HCT116 (cell line): ENCODE results near the gene PWP2. TPM values are rescaled to one million over a fixed set of nuclear protein-coding genes. Genes with fewer than 3 reads are reported as not detected.

Source experiments
- ATAC-seq: fragments of 200-7000 bp; cut with Tn5 transposase; 2 replicates; pipeline ENCODE4 v1.9.1; 2020; ENCODE audit warnings: mild to moderate bottlenecking, moderate library complexity
- BruUV-seq: library from RNA; stranded (reverse); fragments of 400-500 nt; replicated peaks from 2 replicates; lab custom pipeline; 2021; lab: Mats Ljungman, UMichigan
- CTCF ChIA-PET: fragments of 300-600 bp; sonication (Branson Sonifier 250); formaldehyde crosslinking; loops from one replicate; lab custom pipeline; 2021; ENCODE audit warnings: antibody characterized with exemption; lab: Charles Lee
- POLR2A ChIA-PET: fragments of 300-600, 350-600 bp; sonication (Branson Sonifier 250); formaldehyde crosslinking; loops from one replicate; lab custom pipeline; 2021; ENCODE audit warnings: antibody characterized with exemption; lab: Charles Lee
- RAD21 ChIA-PET, 2 experiments: fragments of 300-600 bp; sonication (Branson Sonifier 250); formaldehyde crosslinking; loops; one replicate each; lab custom pipeline; 2023; ENCODE audit warnings: low total read pairs in 2 of 2; ENCODE audit not compliant: uncharacterized antibody in 2 of 2, unreplicated experiment in 2 of 2, low non-redundant PET in 1 of 2; lab: Charles Lee
- DNase-seq: peaks from one replicate; pipeline ENCODE4 v3.0.0-alpha.2; 2010; ENCODE audit warnings: low read depth, low spot score
- H2AFZ ChIP-seq: fragments of 200-600 bp; shearing (Covaris generic), sonication (generic); 2 replicates; pipeline ENCODE4 v1.6.1; 2017; ENCODE audit warnings: low read depth, mixed run types, mixed read lengths, antibody characterized with exemption, low read length; ENCODE audit not compliant: poor library complexity, severe bottlenecking
- H3K27ac ChIP-seq: 2 replicates; pipeline ENCODE4 v1.5.1; 2012; ENCODE audit warnings: low read depth, low read length
- H3K27me3 ChIP-seq: fragments of 200-600 bp; sonication (generic); 2 replicates; pipeline ENCODE4 v1.6.1; 2016; ENCODE audit warnings: mixed run types, low read length, mixed read lengths; ENCODE audit not compliant: insufficient read depth
- H3K36me3 ChIP-seq, 2 experiments: fragments of 200-500 bp in 1 of 2; fragments of 200-600 bp in 1 of 2; sonication (Bioruptor generic) in 1 of 2; sonication (generic) in 1 of 2; 2 replicates each; pipeline versions ENCODE4 v1.5.1 to v1.6.1; 2014 to 2016; ENCODE audit warnings: low read length in 2 of 2, inconsistent platforms in 1 of 2, mixed read lengths in 1 of 2, mixed run types in 1 of 2; ENCODE audit not compliant: insufficient read depth in 2 of 2, control insufficient read depth in 1 of 2
- H3K4me1 ChIP-seq, 2 experiments: fragments of 200-600 bp in 1 of 2; sonication (generic) in 1 of 2; 2 replicates each; pipeline versions ENCODE4 v1.5.1 to v1.6.1; 2012 to 2017; ENCODE audit warnings: low read length in 2 of 2, inconsistent platforms in 1 of 2, mild to moderate bottlenecking in 1 of 2, mixed read lengths in 1 of 2, mixed run types in 1 of 2, moderate library complexity in 1 of 2; ENCODE audit not compliant: insufficient read depth in 2 of 2, control insufficient read depth in 1 of 2
- H3K4me2 ChIP-seq: fragments of 200-600 bp; sonication (generic); 2 replicates; pipeline ENCODE4 v1.6.1; 2017; ENCODE audit warnings: mixed run types, low read length, mixed read lengths
- H3K4me3 ChIP-seq, 2 experiments: fragments of 200-600 bp in 1 of 2; sonication (generic) in 1 of 2; replicated peaks in 1 of 2; 2 replicates each; pipeline ENCODE4 v1.5.1; 2011 to 2016; ENCODE audit warnings: low read length in 2 of 2, control low read depth in 1 of 2, low read depth in 1 of 2, mild to moderate bottlenecking in 1 of 2, mixed read lengths in 1 of 2, mixed run types in 1 of 2
- H3K79me2 ChIP-seq: fragments of 200-600 bp; sonication (generic); 2 replicates; pipeline ENCODE4 v1.6.1; 2017; ENCODE audit warnings: mild to moderate bottlenecking, mixed run types, low read length, moderate library complexity, mixed read lengths; ENCODE audit not compliant: insufficient read depth
- H3K9ac ChIP-seq: fragments of 200-600 bp; sonication (generic); 2 replicates; pipeline ENCODE4 v1.6.1; 2016; ENCODE audit warnings: low read length, mixed read lengths
- H3K9me2 ChIP-seq: fragments of 200-600 bp; sonication (generic), shearing (Covaris generic); 2 replicates; pipeline ENCODE4 v1.6.1; 2017; ENCODE audit warnings: mixed run types, mild to moderate bottlenecking, moderate library complexity; ENCODE audit not compliant: insufficient read depth
- H3K9me3 ChIP-seq, 2 experiments: fragments of 200-500 bp in 1 of 2; fragments of 200-600 bp in 1 of 2; sonication (Bioruptor generic) in 1 of 2; sonication (generic) in 1 of 2; 2 replicates each; pipeline ENCODE4 v1.6.1; 2014 to 2017; ENCODE audit warnings: low read length in 2 of 2, mixed read lengths in 2 of 2, inconsistent platforms in 1 of 2, low read depth in 1 of 2, mild to moderate bottlenecking in 1 of 2, mixed run types in 1 of 2, moderate library complexity in 1 of 2; ENCODE audit not compliant: control insufficient read depth in 1 of 2, insufficient read depth in 1 of 2
- H4K20me1 ChIP-seq: fragments of 200-600 bp; sonication (generic), shearing (Covaris generic); 2 replicates; pipeline ENCODE4 v1.6.1; 2017; ENCODE audit warnings: mixed run types, mild to moderate bottlenecking, moderate library complexity; ENCODE audit not compliant: insufficient read depth
- CTCF ChIP-seq, 3 experiments: fragments of 200-600 bp in 1 of 3; sonication (generic) in 1 of 3; IDR thresholded peaks in 2 of 3; conservative IDR thresholded peaks in 1 of 3; 2 replicates each; pipeline ENCODE4 v1.5.1; 2012 to 2017; ENCODE audit warnings: low read depth in 2 of 3, low read length in 2 of 3, antibody characterized with exemption in 1 of 3, borderline replicate concordance in 1 of 3, control low read depth in 1 of 3, mild to moderate bottlenecking in 1 of 3, mixed read lengths in 1 of 3, mixed run types in 1 of 3, moderate library complexity in 1 of 3; ENCODE audit not compliant: insufficient read depth in 1 of 3
- EGR1 ChIP-seq: IDR thresholded peaks from 2 replicates; pipeline ENCODE4 v1.6.1; 2012; ENCODE audit warnings: low read depth
- ELF1 ChIP-seq: IDR thresholded peaks from 2 replicates; pipeline ENCODE4 v1.6.1; 2012; ENCODE audit warnings: low read depth, borderline replicate concordance
- EZH2phosphoT487 ChIP-seq: fragments of 200-600 bp; IDR thresholded peaks from 2 replicates; pipeline ENCODE4 v1.6.1; 2018; ENCODE audit warnings: antibody characterized with exemption, borderline replicate concordance
- POLR2A ChIP-seq: IDR thresholded peaks from 2 replicates; pipeline ENCODE4 v1.7.0; 2011; ENCODE audit warnings: borderline replicate concordance; ENCODE audit not compliant: insufficient read depth, insufficient read length; ENCODE audit errors: extremely low read depth
- REST ChIP-seq: IDR thresholded peaks from 2 replicates; pipeline ENCODE4 v1.6.1; 2012; ENCODE audit warnings: low read depth
- ZNF274 ChIP-seq: fragments of 200-500 bp; sonication (Bioruptor generic); IDR thresholded peaks from 2 replicates; pipeline ENCODE4 v1.6.1; 2014; ENCODE audit warnings: mild to moderate bottlenecking, low read depth, low read length, inconsistent platforms
- intact Hi-C: fragments of 100-400 bp; cut with micrococcal nuclease; formaldehyde crosslinking; loops from 2 replicates; pipeline ENCODE4 v1.10.0; 2022
- total RNA-seq: library from RNA; stranded (reverse); gene quantifications from one replicate; pipeline ENCODE4 v1.2.1, GENCODE V29; 2021; ENCODE audit not compliant: unreplicated experiment

The PWP2 gene
- total RNA-seq, 1 experiment from 2014 or later, result 43.1 TPM

- Histone ChIP-seq H4K20me1 (0 out of 2 replicates have a peak, but pooled peaks cover 3% of the 10 kb centered on the region), H3K36me3 (peaks cover 2 to 13% of the 10 kb centered on the region in 2 experiments; a peak in 2 of 4 replicates), H3K4me3 (no peak overlapping the region), H3K27me3 (no peaks in the 10 kb centered on the region), H3K27ac (no peak overlapping the region), H3K4me2 (no peak overlapping the region), H2AFZ (no peak overlapping the region), H3K9me2 (no peaks in the 10 kb centered on the region), H3K79me2 (peaks cover 20% of the 10 kb centered on the region; the same call in 1 of the 2 replicates), H3K9me3 (no peaks in the 10 kb centered on the region), H3K9ac (no peak overlapping the region), H3K4me1 (no peaks in the 10 kb centered on the region)
- no peak for ATAC-seq
- no peak for DNase-seq
- ChIA-PET RAD21 (no interaction called here), CTCF (no interaction called here), POLR2A (no interaction called here)
- no TSS peak for BruUV-seq
- no peak for TF ChIP-seq REST
- TF ChIP-seq ZNF274, result no peak
- TF ChIP-seq POLR2A, result no peak
- no peak for TF ChIP-seq EGR1
- no peak for TF ChIP-seq ELF1
- TF ChIP-seq EZH2phosphoT487, result no peak
- 0 out of 6 replicates have a peak, but pooled peaks of 1 of the 3 experiments have one; percentile 1 for TF ChIP-seq CTCF (IDR thresholded peaks at IDR 0.05 in 2 of 3, conservative IDR thresholded peaks at IDR 0.05 in 1 of 3; ENCODE audit: borderline replicate concordance in 1 of 3, insufficient read depth in 1 of 3, low read depth in 2 of 3, low read length in 2 of 3)
- intact Hi-C loops, result no loop called here
These were observed 35.1 kb upstream of the PWP2 start for GRCh38 chr21:44072111-44072510.
